Activated CD8-positive, alpha-beta memory T cell treated with anti-CD3 and anti-CD28 coated beads, Interleukin-2, amount 50 U/mL, for 48 hours (primary cell): Measurements from ENCODE around the gene CSRNP2.
"Not testable (repeated sequence)": the region's sequence is repeated elsewhere in the genome, so short reads cannot be mapped to it uniquely, and the experiment has no call there.

Experiments
- DNase-seq: peaks from one replicate; pipeline ENCODE4 v3.0.0-alpha.2; 2020

The CSRNP2 gene

DNA sequence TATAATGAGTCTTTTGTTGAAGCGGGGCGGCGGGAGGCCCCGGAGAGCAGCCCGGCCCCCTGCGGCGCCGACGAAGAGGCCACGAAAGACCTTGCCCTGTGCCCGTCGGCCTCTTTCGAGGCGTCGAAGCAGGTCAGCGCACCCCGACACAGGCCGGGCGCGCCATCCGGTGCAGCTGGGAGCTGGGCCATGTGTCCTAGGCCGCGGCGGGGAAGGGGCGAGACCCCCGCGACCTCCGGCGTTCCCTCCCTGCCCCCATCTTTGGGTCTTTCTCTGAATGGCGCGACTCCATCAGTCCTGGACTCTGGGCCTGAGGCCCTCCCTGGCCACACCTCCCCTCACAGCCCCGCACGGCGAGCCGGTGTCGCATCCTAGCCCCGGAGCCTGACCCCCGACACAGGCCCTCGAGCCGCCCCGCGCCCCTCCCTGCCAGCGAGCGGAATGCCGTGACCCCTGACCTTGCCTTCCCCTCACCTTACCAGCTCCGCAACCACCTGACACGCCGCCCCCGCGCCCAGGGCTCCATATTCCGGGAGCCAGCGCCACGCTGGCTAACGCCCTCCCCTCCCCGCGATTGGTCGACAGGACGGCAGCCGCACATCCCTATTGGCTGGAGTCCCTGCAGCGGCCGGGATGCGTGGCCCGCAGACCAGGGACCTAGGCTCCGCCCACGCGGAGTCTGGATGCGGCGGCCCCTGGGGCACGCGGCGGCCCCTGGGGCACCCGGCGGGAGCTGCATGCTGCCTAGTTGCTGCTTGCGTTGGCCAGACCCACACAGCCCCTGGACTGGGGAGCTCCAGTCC is 57.4 kb downstream of the CSRNP2 start, which contains the start of gene SLC11A2:
TSS of gene SLC11A2 (minus strand) at position 549 of the 803 bp plus-strand sequence. CDS start 15,656 bp downstream, outside the sequence.
- DNase-seq: peak; percentile 96

- DNase-seq: no peak
These were observed 58.0 kb downstream of the CSRNP2 start for GRCh38 chr12:51025338-51025835.

- DNase-seq: no peak
These were observed 59.6 kb downstream of the CSRNP2 start for GRCh38 chr12:51023625-51024382.

DNA sequence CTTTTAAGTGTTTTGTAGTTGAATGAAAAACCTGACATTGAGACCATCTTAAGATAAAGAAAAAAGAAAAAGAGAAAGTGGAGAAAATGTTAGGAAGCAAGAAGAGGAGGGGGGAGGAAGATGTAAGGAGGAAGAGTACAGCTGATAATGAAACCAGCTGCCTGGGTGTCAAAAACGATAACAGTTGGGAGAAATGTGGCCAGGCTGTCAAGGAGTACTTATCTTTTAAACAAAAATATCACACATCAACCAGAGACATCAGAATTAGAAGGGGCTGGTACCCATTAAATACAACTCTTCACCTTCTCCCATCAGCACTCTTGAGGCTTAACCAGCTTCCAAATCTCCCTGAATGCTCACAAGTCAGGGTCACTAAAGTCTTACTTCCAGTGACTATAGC is 61.7 kb downstream of the CSRNP2 start:
- no peak for DNase-seq

- no peak for DNase-seq
These were observed 62.8 kb downstream of the CSRNP2 start for GRCh38 chr12:51020448-51021182.

DNA sequence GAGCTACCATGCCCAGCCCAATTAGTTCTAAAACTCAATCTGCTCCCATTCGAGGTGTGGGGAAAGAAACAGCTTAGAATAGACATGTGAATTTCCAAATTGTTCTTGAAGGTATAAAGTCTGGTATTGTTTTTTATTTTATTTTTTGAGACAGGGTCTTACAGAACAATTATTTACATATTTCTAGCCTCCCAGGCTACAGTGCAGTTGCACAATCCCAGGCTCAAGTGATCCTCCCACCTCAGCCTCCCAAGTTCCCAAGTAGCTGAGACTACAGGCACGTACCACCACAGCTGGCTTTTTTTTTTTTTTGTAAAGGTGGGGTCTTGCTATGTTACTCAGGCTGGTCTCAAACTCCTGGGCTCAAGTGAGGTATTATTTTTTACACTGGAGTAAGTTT is 63.5 kb downstream of the CSRNP2 start:
- DNase-seq: no peak

DNA sequence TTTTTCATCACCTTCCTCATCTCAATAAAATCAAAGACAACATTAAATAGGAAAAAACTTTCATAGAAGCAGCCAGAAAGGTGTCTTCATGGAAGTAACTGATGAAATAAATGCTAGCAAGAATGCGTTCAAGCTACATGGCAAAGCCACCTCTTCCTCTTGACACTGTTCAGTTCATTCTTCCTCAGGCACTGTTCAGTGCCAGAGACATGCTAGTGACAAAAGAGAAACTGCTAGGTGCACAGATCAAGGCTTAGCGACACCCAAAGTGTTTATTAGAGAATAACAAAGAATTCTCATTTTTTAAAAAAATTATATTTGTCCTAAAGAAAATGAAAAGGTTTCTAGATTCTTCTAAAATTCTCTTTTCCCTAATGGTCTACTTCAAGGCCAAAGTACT is 64.4 kb downstream of the CSRNP2 start:
- DNase-seq: no peak

- DNase-seq: no peak
These were observed 65.9 kb downstream of the CSRNP2 start for GRCh38 chr12:51017452-51017851.

- not testable (repeated sequence) for DNase-seq
These were observed 68.9 kb downstream of the CSRNP2 start for GRCh38 chr12:51014467-51014866.

DNA sequence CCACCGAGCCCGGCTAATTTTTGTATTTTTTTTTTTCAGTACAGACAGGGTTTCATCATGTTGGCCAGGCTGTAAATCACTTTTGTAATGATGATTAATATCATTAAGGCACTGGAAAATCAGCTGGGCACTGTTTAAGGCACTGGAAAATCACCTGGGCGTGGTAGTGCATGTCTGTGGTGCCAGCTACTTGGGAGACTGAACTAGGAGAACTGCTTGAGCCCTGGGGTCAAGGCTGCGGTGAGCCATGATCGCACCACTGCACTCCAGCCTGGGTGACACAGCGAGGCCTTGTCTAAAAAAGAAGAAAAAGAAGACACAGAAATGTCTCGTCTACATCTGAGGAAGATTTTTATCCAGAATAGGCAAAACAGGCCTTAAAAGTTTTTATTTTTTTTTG is 70.0 kb downstream of the CSRNP2 start:
- no peak for DNase-seq

GRCh38 chr12:51012570-51013236 is 70.7 kb downstream of the CSRNP2 start:
- no peak for DNase-seq

DNA sequence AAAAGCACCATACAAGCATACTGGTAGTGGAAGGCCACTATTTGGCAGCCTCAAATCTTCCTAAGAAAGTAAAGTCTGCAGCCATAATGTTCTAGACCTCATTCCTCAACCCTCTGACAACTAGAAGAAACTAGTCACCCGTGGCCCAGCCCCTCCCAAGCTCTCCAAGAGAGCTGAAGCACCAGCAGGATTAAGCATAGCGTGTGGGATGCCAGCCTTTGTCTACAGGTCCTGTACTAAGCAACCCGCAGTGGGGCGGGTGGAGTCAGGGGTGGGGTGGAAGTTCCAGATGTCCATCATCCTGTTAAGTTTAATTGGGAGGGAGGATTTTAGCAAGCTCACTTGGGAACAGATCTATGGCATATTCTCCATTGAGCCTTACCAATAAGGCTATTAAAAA is 71.4 kb downstream of the CSRNP2 start:
- DNase-seq: no peak
